ENCODE results near the gene COL21A1. TPM values are rescaled to one million over a fixed set of nuclear protein-coding genes. Genes with fewer than 3 reads are reported as not detected.

Gene COL21A1
- total RNA-seq, 2 donors from 2014 or later, result 0.55 to 2.8 TPM

GRCh38 chr6:56214041-56214702 is 33.2 kb downstream of the COL21A1 start:
- intact Hi-C loops (cut with DNase I, micrococcal nuclease), result no loop called here
- ATAC-seq (no peak), DNase-seq (no peak)

GRCh38 chr6:56211724-56212123 is 35.7 kb downstream of the COL21A1 start:
- DNase-seq (no peak), ATAC-seq (no peak)
- intact Hi-C loops (cut with DNase I, micrococcal nuclease), result no loop called here

GRCh38 chr6:56204134-56204533 is 43.2 kb downstream of the COL21A1 start:
- DNase-seq (no peak), ATAC-seq (no peak)
- intact Hi-C loops (cut with DNase I, micrococcal nuclease), result no loop called here

- intact Hi-C loops (cut with DNase I, micrococcal nuclease), result no loop called here
- no peak for DNase-seq
- no peak for ATAC-seq
Observed at GRCh38 chr6:56199956-56200355, 47.4 kb downstream of the COL21A1 start.

GRCh38 chr6:56193846-56194245 is 53.5 kb downstream of the COL21A1 start:
- intact Hi-C loops (cut with DNase I, micrococcal nuclease), result no loop called here
- ATAC-seq, result no peak
- DNase-seq, result no peak

- no peak for ATAC-seq
- intact Hi-C loops (cut with DNase I, micrococcal nuclease), result no loop called here
Observed at GRCh38 chr6:56188429-56188828, 59.0 kb downstream of the COL21A1 start.

GRCh38 chr6:56187686-56188085 is 59.7 kb downstream of the COL21A1 start:
- intact Hi-C loops (cut with DNase I, micrococcal nuclease), result no loop called here
- DNase-seq, result no peak
- ATAC-seq, result no peak

More at GRCh38 chr6:56188429-56188828, 59.0 kb downstream of the COL21A1 start:
- DNase-seq, result no peak

- DNase-seq (no peak), ATAC-seq (no peak)
- intact Hi-C loops (cut with DNase I, micrococcal nuclease), result no loop called here
Observed at GRCh38 chr6:56176741-56177140, 70.6 kb downstream of the COL21A1 start.

- DNase-seq (no peak), ATAC-seq (no peak)
- intact Hi-C loops (cut with DNase I, micrococcal nuclease), result no loop called here
Observed at GRCh38 chr6:56173228-56173627, 74.2 kb downstream of the COL21A1 start.

GRCh38 chr6:56172144-56172543 is 75.2 kb downstream of the COL21A1 start:
- no peak for DNase-seq
- intact Hi-C loops (cut with DNase I, micrococcal nuclease), result no loop called here

GRCh38 chr6:56169366-56169765 is 78.0 kb downstream of the COL21A1 start:
- DNase-seq (no peak), ATAC-seq (no peak)
- intact Hi-C loops (cut with DNase I, micrococcal nuclease), result no loop called here

More at GRCh38 chr6:56172144-56172543, 75.2 kb downstream of the COL21A1 start:
- ATAC-seq, result no peak

- intact Hi-C loops (cut with DNase I, micrococcal nuclease), result no loop called here
- ATAC-seq, result no peak
Observed at GRCh38 chr6:56168596-56168995, 78.8 kb downstream of the COL21A1 start.

GRCh38 chr6:56162081-56162480 is 85.3 kb downstream of the COL21A1 start:
- ATAC-seq, result no peak
- intact Hi-C loops (cut with DNase I, micrococcal nuclease), result no loop called here
- no peak for DNase-seq

More at GRCh38 chr6:56168596-56168995, 78.8 kb downstream of the COL21A1 start:
- no peak for DNase-seq

GRCh38 chr6:56160489-56160888 is 86.9 kb downstream of the COL21A1 start:
- ATAC-seq (no peak), DNase-seq (no peak)
- intact Hi-C loops (cut with DNase I, micrococcal nuclease), result no loop called here

- ATAC-seq, result no peak
- no peak for DNase-seq
- intact Hi-C loops (cut with DNase I, micrococcal nuclease), result no loop called here
Observed at GRCh38 chr6:56158571-56158970, 88.8 kb downstream of the COL21A1 start.

GRCh38 chr6:56156643-56157042 is 90.7 kb downstream of the COL21A1 start:
- no peak for ATAC-seq

GRCh38 chr6:56155634-56156141 is 91.7 kb downstream of the COL21A1 start:
- ATAC-seq (peak; percentile 21), DNase-seq (no peak)
- intact Hi-C loops (cut with DNase I, micrococcal nuclease), result no loop called here

More at GRCh38 chr6:56156643-56157042, 90.7 kb downstream of the COL21A1 start:
- intact Hi-C loops (cut with DNase I, micrococcal nuclease), result no loop called here
- DNase-seq, result no peak

- intact Hi-C loops (cut with DNase I, micrococcal nuclease), result no loop called here
- no peak for DNase-seq
- ATAC-seq, result no peak
Observed at GRCh38 chr6:56154076-56154475, 93.3 kb downstream of the COL21A1 start.

GRCh38 chr6:56152611-56153010 is 94.8 kb downstream of the COL21A1 start:
- intact Hi-C loops (cut with DNase I, micrococcal nuclease), result no loop called here
- DNase-seq (no peak), ATAC-seq (no peak)

GRCh38 chr6:56151609-56152224 is 95.7 kb downstream of the COL21A1 start:
- no peak for DNase-seq
- intact Hi-C loops (cut with DNase I, micrococcal nuclease), result no loop called here
- ATAC-seq, result no peak
